Measurements from ENCODE around the gene ELOVL5.

ELOVL5 gene

GRCh38 chr6:53302678-53303360 is 45.9 kb downstream of the ELOVL5 start:
- no peak for TF ChIP-seq CTCF (IDR thresholded peaks at IDR 0.05; ENCODE audit: low read depth, low read length)
- DNase-seq = no peak
- H3K9me3 ChIP-seq (ENCODE audit: severe bottlenecking) = peaks cover 2% of the 10 kb centered on the region
- H3K36me3 ChIP-seq = no peaks in the 10 kb centered on the region
- H3K27me3 ChIP-seq (ENCODE audit: insufficient read depth, low read depth, severe bottlenecking) = no peaks in the 10 kb centered on the region
- H3K27ac ChIP-seq = no peak overlapping the region
- H3K4me3 ChIP-seq (ENCODE audit: low read depth, low read length) = no peak overlapping the region

- no peak for TF ChIP-seq CTCF (IDR thresholded peaks at IDR 0.05; ENCODE audit: low read depth, low read length)
- no peaks in the 10 kb centered on the region for H3K9me3 ChIP-seq (ENCODE audit: severe bottlenecking)
- DNase-seq = no peak
- H3K27ac ChIP-seq = no peak overlapping the region
- H3K27me3 ChIP-seq (ENCODE audit: insufficient read depth, low read depth, severe bottlenecking) = no peaks in the 10 kb centered on the region
- no peaks in the 10 kb centered on the region for H3K36me3 ChIP-seq
- H3K4me3 ChIP-seq (ENCODE audit: low read depth, low read length) = no peak overlapping the region
Measured at GRCh38 chr6:53301801-53302537, 46.8 kb downstream of the ELOVL5 start.

GRCh38 chr6:53300656-53301551 is 47.8 kb downstream of the ELOVL5 start:
- H3K9me3 ChIP-seq (ENCODE audit: severe bottlenecking) = no peaks in the 10 kb centered on the region
- H3K27ac ChIP-seq = no peak overlapping the region
- TF ChIP-seq CTCF (IDR thresholded peaks at IDR 0.05; ENCODE audit: low read depth, low read length) = no peak
- no peaks in the 10 kb centered on the region for H3K36me3 ChIP-seq
- no peaks in the 10 kb centered on the region for H3K27me3 ChIP-seq (ENCODE audit: insufficient read depth, low read depth, severe bottlenecking)
- H3K4me3 ChIP-seq (ENCODE audit: low read depth, low read length) = no peak overlapping the region
- peak; percentile 15 for DNase-seq

GRCh38 chr6:53299331-53300005 is 49.3 kb downstream of the ELOVL5 start:
- DNase-seq = no peak
- no peaks in the 10 kb centered on the region for H3K9me3 ChIP-seq (ENCODE audit: severe bottlenecking)
- no peak overlapping the region for H3K4me3 ChIP-seq (ENCODE audit: low read depth, low read length)
- H3K36me3 ChIP-seq = peaks cover 3% of the 10 kb centered on the region
- no peak for TF ChIP-seq CTCF (IDR thresholded peaks at IDR 0.05; ENCODE audit: low read depth, low read length)
- H3K27me3 ChIP-seq (ENCODE audit: insufficient read depth, low read depth, severe bottlenecking) = no peaks in the 10 kb centered on the region
- no peak overlapping the region for H3K27ac ChIP-seq

GRCh38 chr6:53297004-53297403 is 51.7 kb downstream of the ELOVL5 start:
- Histone ChIP-seq H3K9me3 (ENCODE audit: severe bottlenecking) (no peaks in the 10 kb centered on the region), H3K27me3 (ENCODE audit: insufficient read depth, low read depth, severe bottlenecking) (no peaks in the 10 kb centered on the region), H3K36me3 (peaks cover 26% of the 10 kb centered on the region), H3K27ac (no peak overlapping the region), H3K4me3 (ENCODE audit: low read depth, low read length) (no peak overlapping the region)
- no peak for DNase-seq
- no peak for TF ChIP-seq CTCF (IDR thresholded peaks at IDR 0.05; ENCODE audit: low read depth, low read length)

All from WERI-Rb-1 (cell line).